K562 (cell line): ENCODE data around the gene GLB1L. TPM values are rescaled to one million over a fixed set of nuclear protein-coding genes. Genes with fewer than 3 reads are reported as not detected.

ENCODE experiments used
- CHCHD3 ChIP-seq: fragments of 250-450 bp; sonication (Bioruptor Pico); IDR thresholded peaks from 2 replicates; pipeline ENCODE4 v2.1.2; 2022; ENCODE audit warnings: mild to moderate bottlenecking
- ERF ChIP-seq: fragments of 450-650 bp; formaldehyde crosslinking; IDR thresholded peaks from 2 replicates; pipeline ENCODE4 v1.4.0; 2020; ENCODE audit warnings: mild to moderate bottlenecking, mixed read lengths
- FUS ChIP-seq: fragments of 200-400 bp; formaldehyde crosslinking; optimal IDR thresholded peaks from 2 replicates; pipeline ENCODE3; 2017; ENCODE audit warnings: low read depth, low read length
- GABPB1 ChIP-seq: sonication (generic); formaldehyde crosslinking; IDR thresholded peaks from 2 replicates; pipeline ENCODE4 v1.8.0; 2022; ENCODE audit warnings: mild to moderate bottlenecking, missing genetic modification reagents
- KDM4B ChIP-seq, 2 experiments: fragments of 450-650 bp in 1 of 2; sonication (generic) in 1 of 2; IDR thresholded peaks; 2 replicates each; pipeline ENCODE4 v1.6.1; 2016 to 2017; ENCODE audit warnings: borderline replicate concordance in 2 of 2, antibody characterized with exemption in 1 of 2, low read depth in 1 of 2, mild to moderate bottlenecking in 1 of 2
- KLF16 ChIP-seq: IDR thresholded peaks from 2 replicates; pipeline ENCODE4 v1.6.1; 2016; ENCODE audit warnings: antibody characterized with exemption
- NR2C2 ChIP-seq, 2 experiments: fragments of 200-800 bp in 1 of 2; sonication (Bioruptor generic) in 1 of 2; sonication (generic) in 1 of 2; formaldehyde crosslinking in 1 of 2; IDR thresholded peaks; 2 replicates each; pipeline versions ENCODE4 v1.6.1 to v1.8.0; 2016 to 2022; ENCODE audit warnings: mild to moderate bottlenecking in 1 of 2, missing compliant biosample characterization in 1 of 2, missing genetic modification characterization in 1 of 2, missing genetic modification reagents in 1 of 2
- POLR2B ChIP-seq: fragments of 450-650 bp; IDR thresholded peaks from 2 replicates; pipeline ENCODE4 v1.6.1; 2018; ENCODE audit warnings: low read depth; ENCODE audit not compliant: partially characterized antibody
- PTRF ChIP-seq: fragments of 450-650 bp; IDR thresholded peaks from 2 replicates; pipeline ENCODE4 v1.6.1; 2016; ENCODE audit warnings: mild to moderate bottlenecking, missing genetic modification characterization, missing compliant biosample characterization
- RB1 ChIP-seq: fragments of 450-650 bp; IDR thresholded peaks from 2 replicates; pipeline ENCODE4 v1.6.1; 2017; ENCODE audit warnings: low read depth, mild to moderate bottlenecking
- STAT5B ChIP-seq: fragments of 250-450 bp; sonication (Bioruptor Pico); IDR thresholded peaks from 2 replicates; pipeline ENCODE4 v1.8.0; 2021; ENCODE audit warnings: mild to moderate bottlenecking, inconsistent platforms
- TCF7L2 ChIP-seq: fragments of 150-350 bp; IDR thresholded peaks from 2 replicates; pipeline ENCODE4 v1.6.1; 2016; ENCODE audit warnings: low read depth, mild to moderate bottlenecking, low read length, moderate library complexity
- TRIM28 ChIP-seq: fragments of 450-650 bp; IDR thresholded peaks from 2 replicates; pipeline ENCODE4 v1.6.1; 2017
- ZNF197 ChIP-seq: fragments of 200-800 bp; sonication (Bioruptor generic); IDR thresholded peaks from 2 replicates; pipeline ENCODE4 v1.6.1; 2016; ENCODE audit warnings: low read depth, missing genetic modification characterization, missing compliant biosample characterization
- ZNF445 ChIP-seq: fragments of 250-450 bp; sonication (Bioruptor Pico); IDR thresholded peaks from 2 replicates; pipeline ENCODE4 v1.4.0; 2020; ENCODE audit warnings: low read depth, mild to moderate bottlenecking, moderate library complexity
- ZNF551 ChIP-seq: fragments of 250-450 bp; sonication (Bioruptor Pico); IDR thresholded peaks from 2 replicates; pipeline ENCODE4 v1.5.0; 2021; ENCODE audit warnings: mild to moderate bottlenecking, moderate library complexity
- ZNF766 ChIP-seq: fragments of 200-800 bp; sonication (Bioruptor generic); conservative IDR thresholded peaks from 2 replicates; pipeline ENCODE4 v1.6.1; 2016; ENCODE audit warnings: missing genetic modification characterization, missing compliant biosample characterization
- polyA plus RNA-seq, 8 experiments: library from polyadenylated mRNA; depleted of rRNA in 4 of 8; stranded (reverse) in 5 of 8; unstranded in 3 of 8; fragments of >200 nt; fragmentation: Nextera tagmentation in 2 of 8; fragmentation: Illumina TruSeq in 1 of 8; extraction: Ambion mirVana in 2 of 8; extraction: Trizol in 1 of 8; gene quantifications; 2 replicates each; pipeline versions ENCODE4 v1.2.1 to v1.2.3, GENCODE V29; 2011 to 2014; ENCODE audit warnings: inconsistent platforms in 1 of 8, missing spikeins in 1 of 8
- total RNA-seq, 7 experiments: library from RNA; depleted of rRNA in 6 of 7; stranded (reverse); fragments of >200 nt in 6 of 7; fragmentation: Illumina TruSeq in 2 of 7; extraction: Trizol in 2 of 7; gene quantifications; 2 replicates each; pipeline versions ENCODE4 v1.2.1 to v1.2.3, GENCODE V29; 2011 to 2021; ENCODE audit warnings: low replicate concordance in 1 of 7
- TF ChIP-seq, protein P1 (sequence below): fragments of 250-450 bp; sonication (Bioruptor Pico); IDR thresholded peaks from 2 replicates; pipeline ENCODE4 v1.5.0; 2021; ENCODE audit warnings: mild to moderate bottlenecking, borderline replicate concordance
- TF ChIP-seq, protein P2 (sequence below): fragments of 250-450 bp; sonication (Bioruptor Pico); IDR thresholded peaks from 2 replicates; pipeline ENCODE4 v1.4.0; 2020; ENCODE audit warnings: mild to moderate bottlenecking, moderate library complexity
- TF ChIP-seq, protein P3 (sequence below), 2 experiments: fragments of 450-650 bp in 1 of 2; sonication (generic) in 1 of 2; formaldehyde crosslinking in 1 of 2; IDR thresholded peaks in 1 of 2; conservative IDR thresholded peaks in 1 of 2; 2 replicates each; pipeline versions ENCODE4 v1.6.1 to v1.8.1; 2016 to 2023; ENCODE audit warnings: mild to moderate bottlenecking in 2 of 2, moderate library complexity in 2 of 2, inconsistent platforms in 1 of 2, missing genetic modification reagents in 1 of 2

The GLB1L gene
- total and polyA plus RNA-seq, 9 of the 15 experiments (the other 6 are each of a cell fraction or from before 2014, with no cell fraction given): 0.42 to 2.9 (median 2.5) TPM

DNA sequence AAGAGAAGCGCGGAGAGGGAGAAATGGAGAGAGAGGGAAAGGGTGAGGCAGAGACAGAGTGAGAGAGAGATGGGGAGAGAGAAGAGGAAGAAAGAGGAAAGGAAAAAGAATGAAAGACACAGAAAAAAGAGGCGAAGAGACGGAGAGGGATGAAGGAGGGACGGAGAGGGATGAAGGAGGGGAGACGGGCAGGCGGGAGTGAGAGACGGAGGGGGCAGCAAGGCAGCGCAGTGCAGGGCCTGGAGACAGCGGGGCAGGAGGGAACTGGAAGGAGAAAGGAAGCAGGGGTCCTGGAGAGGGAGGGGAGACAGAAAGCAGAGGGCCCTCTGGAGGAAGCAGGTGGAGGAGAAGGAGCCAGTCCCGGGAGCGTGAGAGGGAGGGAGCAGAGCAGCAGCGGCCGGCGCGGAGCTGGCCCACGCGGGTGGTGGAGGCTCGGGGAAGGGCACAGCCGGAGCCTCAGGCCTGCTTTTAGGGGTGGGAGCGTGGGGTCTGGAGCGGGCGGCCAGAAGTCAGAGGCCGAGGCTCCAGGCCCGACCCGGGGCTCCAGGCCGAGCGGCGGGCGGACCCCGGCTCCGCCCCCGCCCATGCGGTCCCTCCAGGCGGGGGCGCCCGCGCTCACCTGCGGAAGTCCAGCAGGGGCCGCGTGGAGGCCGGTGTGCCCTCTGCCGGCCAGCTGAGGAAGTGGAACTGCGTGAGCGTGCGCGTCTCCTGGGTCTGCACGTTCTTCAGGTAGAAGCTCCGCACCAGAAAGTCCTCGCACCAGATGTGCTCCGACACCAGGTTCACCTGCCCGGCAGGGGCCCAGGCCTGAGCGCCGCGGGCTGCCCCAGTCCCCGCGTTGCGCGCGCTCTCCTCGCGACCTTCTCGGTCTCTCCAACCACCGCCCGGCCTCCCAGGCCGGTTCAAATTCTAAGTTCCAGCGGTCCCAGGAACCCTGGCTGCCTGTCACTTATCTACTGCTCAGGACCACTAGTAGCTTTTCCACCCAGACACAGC lies 49.4 kb upstream of the GLB1L start (continued):
- TF ChIP-seq ZNF197 (CRISPR knock-in tag): no peak; the same call in 1 of the 2 replicates
- peak; percentile 95 for TF ChIP-seq RB1
- no peak for TF ChIP-seq CHCHD3 (CRISPR knock-in tag)
- peak; percentile 38 for TF ChIP-seq POLR2B
- no peak for TF ChIP-seq KDM4B (IDR thresholded peaks at IDR 0.05; ENCODE audit: borderline replicate concordance in 2 of 2, low read depth in 1 of 2)
- peak; percentile 62; the same call in 1 of the 2 replicates for TF ChIP-seq KLF16
- TF ChIP-seq, protein P1, sequence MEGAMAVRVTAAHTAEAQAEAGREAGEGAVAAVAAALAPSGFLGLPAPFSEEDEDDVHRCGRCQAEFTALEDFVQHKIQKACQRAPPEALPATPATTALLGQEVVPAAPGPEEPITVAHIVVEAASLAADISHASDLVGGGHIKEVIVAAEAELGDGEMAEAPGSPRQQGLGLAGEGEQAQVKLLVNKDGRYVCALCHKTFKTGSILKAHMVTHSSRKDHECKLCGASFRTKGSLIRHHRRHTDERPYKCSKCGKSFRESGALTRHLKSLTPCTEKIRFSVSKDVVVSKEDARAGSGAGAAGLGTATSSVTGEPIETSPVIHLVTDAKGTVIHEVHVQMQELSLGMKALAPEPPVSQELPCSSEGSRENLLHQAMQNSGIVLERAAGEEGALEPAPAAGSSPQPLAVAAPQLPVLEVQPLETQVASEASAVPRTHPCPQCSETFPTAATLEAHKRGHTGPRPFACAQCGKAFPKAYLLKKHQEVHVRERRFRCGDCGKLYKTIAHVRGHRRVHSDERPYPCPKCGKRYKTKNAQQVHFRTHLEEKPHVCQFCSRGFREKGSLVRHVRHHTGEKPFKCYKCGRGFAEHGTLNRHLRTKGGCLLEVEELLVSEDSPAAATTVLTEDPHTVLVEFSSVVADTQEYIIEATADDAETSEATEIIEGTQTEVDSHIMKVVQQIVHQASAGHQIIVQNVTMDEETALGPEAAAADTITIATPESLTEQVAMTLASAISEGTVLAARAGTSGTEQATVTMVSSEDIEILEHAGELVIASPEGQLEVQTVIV (CRISPR knock-in tag): no peak
- TF ChIP-seq STAT5B (CRISPR knock-in tag): no peak
- no peak for TF ChIP-seq PTRF (tag)
- TF ChIP-seq, protein P2, sequence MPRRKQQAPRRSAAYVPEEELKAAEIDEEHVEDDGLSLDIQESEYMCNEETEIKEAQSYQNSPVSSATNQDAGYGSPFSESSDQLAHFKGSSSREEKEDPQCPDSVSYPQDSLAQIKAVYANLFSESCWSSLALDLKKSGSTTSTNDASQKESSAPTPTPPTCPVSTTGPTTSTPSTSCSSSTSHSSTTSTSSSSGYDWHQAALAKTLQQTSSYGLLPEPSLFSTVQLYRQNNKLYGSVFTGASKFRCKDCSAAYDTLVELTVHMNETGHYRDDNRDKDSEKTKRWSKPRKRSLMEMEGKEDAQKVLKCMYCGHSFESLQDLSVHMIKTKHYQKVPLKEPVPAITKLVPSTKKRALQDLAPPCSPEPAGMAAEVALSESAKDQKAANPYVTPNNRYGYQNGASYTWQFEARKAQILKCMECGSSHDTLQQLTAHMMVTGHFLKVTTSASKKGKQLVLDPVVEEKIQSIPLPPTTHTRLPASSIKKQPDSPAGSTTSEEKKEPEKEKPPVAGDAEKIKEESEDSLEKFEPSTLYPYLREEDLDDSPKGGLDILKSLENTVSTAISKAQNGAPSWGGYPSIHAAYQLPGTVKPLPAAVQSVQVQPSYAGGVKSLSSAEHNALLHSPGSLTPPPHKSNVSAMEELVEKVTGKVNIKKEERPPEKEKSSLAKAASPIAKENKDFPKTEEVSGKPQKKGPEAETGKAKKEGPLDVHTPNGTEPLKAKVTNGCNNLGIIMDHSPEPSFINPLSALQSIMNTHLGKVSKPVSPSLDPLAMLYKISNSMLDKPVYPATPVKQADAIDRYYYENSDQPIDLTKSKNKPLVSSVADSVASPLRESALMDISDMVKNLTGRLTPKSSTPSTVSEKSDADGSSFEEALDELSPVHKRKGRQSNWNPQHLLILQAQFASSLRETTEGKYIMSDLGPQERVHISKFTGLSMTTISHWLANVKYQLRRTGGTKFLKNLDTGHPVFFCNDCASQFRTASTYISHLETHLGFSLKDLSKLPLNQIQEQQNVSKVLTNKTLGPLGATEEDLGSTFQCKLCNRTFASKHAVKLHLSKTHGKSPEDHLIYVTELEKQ (CRISPR knock-in tag): no peak
- no peak for TF ChIP-seq ERF (CRISPR knock-in tag)
- TF ChIP-seq ZNF766 (CRISPR knock-in tag): no peak
- TF ChIP-seq TRIM28: no peak
- no peak for TF ChIP-seq TCF7L2
- TF ChIP-seq GABPB1 (CRISPR knock-in tag): peak; percentile 62; the same call in 1 of the 2 replicates
- TF ChIP-seq, protein P3, sequence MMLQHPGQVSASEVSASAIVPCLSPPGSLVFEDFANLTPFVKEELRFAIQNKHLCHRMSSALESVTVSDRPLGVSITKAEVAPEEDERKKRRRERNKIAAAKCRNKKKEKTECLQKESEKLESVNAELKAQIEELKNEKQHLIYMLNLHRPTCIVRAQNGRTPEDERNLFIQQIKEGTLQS (IDR thresholded peaks at IDR 0.05): no peak
- TF ChIP-seq, protein P3 (CRISPR knock-in tag; conservative IDR thresholded peaks at IDR 0.05): 0 out of 2 replicates have a peak, but pooled peaks have one; percentile 46
- no peak for TF ChIP-seq ZNF445 (CRISPR knock-in tag)
- TF ChIP-seq NR2C2 (CRISPR knock-in tag; IDR thresholded peaks at IDR 0.05): no peak
- TF ChIP-seq NR2C2 (tag; IDR thresholded peaks at IDR 0.05): no peak
- no peak for TF ChIP-seq ZNF551 (CRISPR knock-in tag)
- peak; percentile 63 for TF ChIP-seq FUS
